Superior temporal gyrus (tissue), 1 donor: ENCODE data around the gene SEC24B.

Source experiments
- DNase-seq: peaks from one replicate; pipeline ENCODE4 v3.0.0-alpha.2; 2016; ENCODE audit errors: extremely low spot score

Gene SEC24B

DNA sequence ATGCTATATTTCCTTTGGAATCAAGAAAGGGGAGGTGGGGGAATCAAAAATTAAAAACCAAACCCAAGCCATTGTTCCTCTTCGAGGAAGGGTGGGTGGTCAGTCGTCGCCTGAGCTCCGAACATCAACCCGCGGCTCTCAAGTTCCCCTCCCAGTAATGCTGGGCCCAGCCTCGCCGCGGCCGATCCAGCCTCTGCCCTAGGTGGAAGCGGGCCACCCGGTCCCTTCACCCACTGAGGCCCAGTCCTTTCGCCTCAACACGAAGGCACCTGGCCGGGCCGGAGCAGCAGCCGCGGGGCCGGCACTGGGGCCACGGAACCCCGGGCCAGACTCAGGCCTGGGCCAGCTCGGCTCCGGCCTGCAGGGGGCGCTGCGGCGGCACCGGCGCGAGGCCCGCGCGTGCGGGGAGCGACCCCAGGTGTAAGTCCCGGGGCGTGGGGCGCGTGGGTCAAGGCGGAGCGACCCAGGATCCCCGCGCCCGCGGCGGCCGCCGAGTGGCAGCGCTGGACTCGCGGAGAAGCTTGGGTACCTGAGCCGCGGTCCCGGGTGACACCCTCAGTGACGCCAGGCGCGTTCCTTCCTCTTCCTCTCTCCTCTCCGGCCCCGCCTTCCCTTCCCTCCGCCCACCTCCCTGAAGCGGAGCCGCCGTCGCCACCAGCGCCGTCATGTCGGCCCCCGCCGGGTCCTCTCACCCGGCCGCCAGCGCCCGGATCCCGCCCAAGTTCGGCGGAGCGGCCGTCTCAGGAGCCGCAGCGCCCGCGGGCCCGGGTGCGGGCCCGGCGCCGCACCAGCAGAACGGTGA is at the start of gene SEC24B:
Gene SEC24B (plus strand): TSS at position 611 of the 802 bp plus-strand sequence. CDS start 55 bp downstream, at position 666.
- DNase-seq = peak; percentile 79

DNA sequence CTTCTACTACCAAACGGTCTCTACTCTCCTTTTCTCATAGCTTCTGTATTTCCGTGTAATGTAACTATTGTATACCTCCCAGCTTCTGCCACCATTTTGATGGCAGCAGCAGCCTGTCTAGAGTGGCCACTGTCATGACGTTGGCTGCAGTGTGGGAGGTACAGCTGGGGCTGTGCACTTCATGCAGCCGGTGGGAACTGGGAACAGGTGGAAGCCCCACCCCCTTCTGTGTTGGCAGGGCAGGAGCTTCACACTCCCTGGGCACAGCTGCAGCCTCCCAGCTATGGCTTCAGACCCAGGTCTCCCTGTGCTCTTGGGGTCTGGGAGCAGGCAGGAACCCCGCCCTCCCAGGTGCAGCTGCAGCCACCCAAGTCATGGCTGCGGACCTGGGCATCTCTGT is 49.8 kb upstream of the SEC24B start:
- no peak for DNase-seq

DNA sequence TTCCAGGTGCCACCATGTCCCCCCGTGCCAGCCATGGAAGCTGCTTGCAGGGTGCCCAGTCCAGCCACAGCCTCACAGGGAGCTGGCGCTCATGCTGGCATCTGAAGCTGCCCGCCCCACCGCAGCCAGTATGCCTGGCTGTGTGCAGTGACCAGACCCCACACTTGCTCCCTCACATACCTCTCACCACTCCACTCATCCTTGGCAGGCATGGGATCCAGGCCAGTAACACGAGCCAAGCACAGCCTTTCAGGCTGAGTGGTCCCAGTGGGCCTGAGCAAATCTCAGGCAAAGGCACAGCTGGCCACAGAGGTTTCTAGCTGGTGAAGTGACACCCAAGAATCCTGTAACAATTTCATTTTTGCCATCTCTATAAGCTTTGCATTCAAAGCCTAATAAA is 48.4 kb upstream of the SEC24B start:
- no peak for DNase-seq

GRCh38 chr4:109389369-109390114 is 44.1 kb upstream of the SEC24B start:
- no peak for DNase-seq

GRCh38 chr4:109390115-109390768 is 43.4 kb upstream of the SEC24B start:
- DNase-seq = no peak

DNA sequence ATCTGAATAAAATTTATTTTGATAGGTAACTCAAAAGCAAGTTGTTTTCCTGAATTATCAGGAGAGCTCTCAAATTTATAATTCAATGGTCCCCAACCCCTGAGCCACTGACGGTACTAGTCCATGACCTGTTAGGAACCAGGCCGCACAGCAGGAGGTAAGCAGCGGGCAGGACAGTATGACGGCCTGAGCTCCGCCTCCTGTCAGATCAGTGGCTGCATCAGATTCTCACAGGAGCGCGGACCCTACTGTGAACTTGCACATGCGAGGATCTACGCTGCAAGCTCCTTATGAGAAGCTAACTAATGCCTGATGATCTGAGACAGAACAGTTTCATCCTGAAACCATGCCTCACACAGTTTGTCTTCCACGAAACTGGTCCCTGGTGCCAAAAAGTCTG is 37.9 kb upstream of the SEC24B start:
- no peak for DNase-seq

- no peak for DNase-seq
Measured at GRCh38 chr4:109398928-109399327, 34.7 kb upstream of the SEC24B start.

- peak; percentile 76 for DNase-seq
Measured at GRCh38 chr4:109406337-109406931, 27.2 kb upstream of the SEC24B start.

- DNase-seq = no peak
Measured at GRCh38 chr4:109407027-109407737, 26.4 kb upstream of the SEC24B start.

- no peak for DNase-seq
Measured at GRCh38 chr4:109408711-109409110, 24.9 kb upstream of the SEC24B start.

GRCh38 chr4:109410226-109410625 is 23.4 kb upstream of the SEC24B start:
- DNase-seq = no peak

- no peak for DNase-seq
Measured at GRCh38 chr4:109410776-109411175, 22.8 kb upstream of the SEC24B start.

GRCh38 chr4:109411964-109412363 is 21.7 kb upstream of the SEC24B start:
- no peak for DNase-seq

DNA sequence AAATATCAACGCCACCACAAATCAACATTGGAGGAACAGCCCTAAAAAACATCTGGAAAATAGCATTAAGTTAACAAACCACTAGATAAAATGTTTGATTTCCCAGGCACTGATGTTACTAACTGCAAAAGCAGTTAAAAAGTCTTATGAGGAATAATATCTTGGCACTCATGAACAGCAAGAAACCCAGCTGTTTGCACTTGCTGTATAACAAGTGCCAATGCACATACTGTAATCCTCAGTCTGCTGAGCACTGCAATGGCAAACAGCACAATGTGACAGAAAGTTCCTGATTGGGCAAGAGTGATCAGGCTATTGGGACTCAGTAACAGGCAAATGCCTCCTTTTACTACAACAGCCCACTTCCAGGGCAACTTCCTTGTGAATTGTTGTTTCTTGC is 20.8 kb upstream of the SEC24B start:
- DNase-seq = no peak

- no peak for DNase-seq
Measured at GRCh38 chr4:109414938-109415337, 18.7 kb upstream of the SEC24B start.

GRCh38 chr4:109418588-109418987 is 15.0 kb upstream of the SEC24B start:
- DNase-seq = no peak

DNA sequence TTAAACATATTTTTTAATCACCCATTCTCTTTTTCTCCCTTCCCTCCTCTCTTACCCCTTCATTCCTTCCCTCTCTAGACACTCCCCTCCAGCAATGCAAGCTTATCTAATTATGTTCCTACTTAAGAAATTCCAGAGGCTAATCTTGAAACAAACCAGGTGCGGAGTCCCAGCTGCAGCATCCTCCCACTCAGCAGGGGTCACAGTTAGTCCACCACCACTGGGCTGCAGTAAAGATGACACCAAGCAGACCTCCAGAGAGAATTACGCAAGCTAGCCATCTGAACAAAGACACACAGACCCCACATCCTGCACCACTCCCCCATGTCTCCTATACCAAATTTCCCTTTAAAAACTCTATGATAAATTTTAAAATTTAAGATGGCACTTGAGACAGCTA is 13.9 kb upstream of the SEC24B start:
- no peak for DNase-seq

DNA sequence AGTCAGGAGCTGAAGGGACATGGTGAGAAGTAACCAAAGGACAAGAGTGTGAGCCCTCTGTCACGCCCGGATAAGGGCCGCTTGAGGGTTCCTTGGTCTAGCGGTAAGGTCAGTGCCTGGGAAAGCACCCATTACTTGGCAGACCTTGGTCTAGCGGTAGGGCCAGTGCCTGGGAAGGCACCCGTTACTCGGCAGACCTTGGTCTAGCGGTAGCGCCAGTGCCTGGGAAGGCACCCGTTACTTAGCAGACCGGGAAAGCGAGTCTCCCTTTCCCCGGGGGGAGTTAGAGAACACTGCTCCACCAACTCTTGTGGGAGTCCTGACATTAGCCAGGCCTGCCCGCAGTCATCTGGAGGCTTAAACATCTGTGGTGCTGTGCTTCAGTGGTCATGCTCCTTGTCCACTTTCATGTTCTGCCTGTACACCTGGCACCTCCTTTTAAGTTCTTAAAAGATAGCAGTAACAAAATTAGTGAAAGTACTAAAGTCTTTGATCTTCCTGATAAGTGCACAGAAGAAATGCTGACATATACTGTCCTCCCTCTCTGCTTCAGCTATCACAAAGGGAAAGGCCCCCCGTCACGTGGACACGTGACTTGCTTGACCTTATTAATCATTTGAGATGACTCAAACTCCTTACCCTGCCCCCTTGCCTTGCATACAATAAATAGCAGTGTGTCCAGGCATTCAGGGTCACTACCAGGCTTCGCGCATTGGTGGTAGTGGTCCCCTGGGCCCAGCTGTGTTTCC is 9.3 kb upstream of the SEC24B start:
- no peak for DNase-seq

DNA sequence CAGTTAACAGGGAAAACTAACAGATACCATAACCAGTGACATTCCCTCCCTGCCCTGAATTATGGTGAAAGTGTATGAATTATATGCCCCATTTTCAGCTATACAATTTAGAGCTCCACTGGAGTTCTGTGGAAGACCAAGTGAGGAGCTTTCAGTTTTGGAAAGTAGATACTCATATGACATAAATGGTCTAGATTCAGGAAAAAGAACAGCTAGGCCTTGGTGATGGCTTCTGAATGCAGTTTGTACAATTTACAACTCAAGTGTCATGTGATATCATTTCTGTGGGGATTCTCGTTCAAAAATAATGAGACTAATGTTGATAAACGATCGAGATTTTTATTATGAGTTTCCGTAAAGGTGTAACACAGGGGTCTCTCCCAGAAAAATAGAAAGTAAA is 8.2 kb upstream of the SEC24B start:
- no peak for DNase-seq

- DNase-seq = no peak
Measured at GRCh38 chr4:109429545-109429944, 4.1 kb upstream of the SEC24B start.

DNA sequence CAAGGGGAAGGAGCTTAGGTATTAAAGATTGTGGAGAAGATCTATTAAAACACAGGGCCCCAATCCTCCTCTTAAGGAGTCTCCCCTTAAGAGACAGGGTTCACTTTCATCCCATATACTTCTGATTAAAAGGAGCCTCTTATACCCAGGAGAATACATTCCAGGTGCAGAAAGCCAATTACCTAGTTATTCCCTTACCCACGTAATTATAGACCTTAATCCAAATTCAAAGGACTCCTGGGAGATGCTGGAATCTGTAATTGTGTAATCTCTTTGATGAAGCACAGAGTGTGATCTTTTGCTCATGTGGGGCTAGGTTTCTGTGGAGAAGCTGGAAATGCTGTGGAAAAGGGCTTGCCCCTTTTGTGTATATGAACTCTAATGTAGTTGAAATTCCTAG is 1.4 kb upstream of the SEC24B start:
- no peak for DNase-seq
